ENCODE results near the gene KLF6. TPM values are rescaled to one million over a fixed set of nuclear protein-coding genes. Genes with fewer than 3 reads are reported as not detected.

KLF6 gene
- total and polyA plus RNA-seq, 2 of the 4 experiments (the other 2 are of a cell fraction): 69.0 to 123 TPM

GRCh38 chr10:3774814-3775695 lies 10.0 kb downstream of the KLF6 start:
- dilution Hi-C loops (cut with HindIII; ENCODE audit: low sequenced_read_pairs, unreplicated experiment) (no loop called here), in situ Hi-C loops (cut with MboI; ENCODE audit: low sequenced_read_pairs) (loop anchor here (10.0 kb wide), 4 partner anchors 310 to 580 kb away; no protein-coding TSS in a partner anchor), intact Hi-C loops (cut with micrococcal nuclease) (loop anchor here (1.0 to 5.0 kb wide), 4 partner anchors 153 to 536 kb away; no protein-coding TSS in a partner anchor)
- no peaks in the 10 kb centered on the region for H3K9me3 ChIP-seq (ENCODE audit: control insufficient read depth, insufficient read depth, low read length)
- H3K4me1 ChIP-seq (ENCODE audit: control insufficient read depth, insufficient read depth, low read length): peaks cover 21% of the 10 kb centered on the region
- H3K18ac ChIP-seq (ENCODE audit: low read depth, low read length): peak overlapping the region; percentile 65; the same call in 1 of the 2 replicates
- no peak overlapping the region for H3K4me3 ChIP-seq (ENCODE audit: insufficient read depth, low read depth, low read length)
- H2AFZ ChIP-seq (replicated peaks; ENCODE audit: low read length, poor library complexity): no peak overlapping the region
- CTCF ChIA-PET: interaction anchor here (0.5 to 0.6 kb wide), 2 partner anchors 27 to 164 kb away, joined by 3 to 4 read pairs; no protein-coding TSS in a partner anchor
- peak overlapping the region; percentile 85 for H2BK5ac ChIP-seq (ENCODE audit: low read depth, low read length, poor library complexity, severe bottlenecking)
- H3K14ac ChIP-seq (replicated peaks; ENCODE audit: low read depth, low read length): peak overlapping the region; percentile 72
- H3K27ac ChIP-seq (ENCODE audit: insufficient read depth, low read length): peak overlapping the region; percentile 33
- peaks cover 0 to 43% of the 10 kb centered on the region in 2 experiments; a peak in 2 of 4 replicates for H3K79me1 ChIP-seq (ENCODE audit: low read depth in 1 of 2, low read length in 2 of 2)
- H4K20me1 ChIP-seq (ENCODE audit: insufficient read depth, low read length): peaks cover 50% of the 10 kb centered on the region
- peak overlapping the region; percentile 64 for H2BK120ac ChIP-seq (ENCODE audit: low read depth, low read length)
- H3K27me3 ChIP-seq (ENCODE audit: control insufficient read depth, insufficient read depth, low read length): no peaks in the 10 kb centered on the region
- H3K4me2 ChIP-seq (ENCODE audit: low read depth, low read length): no peak overlapping the region
- ATAC-seq (ENCODE audit: low read depth) (peak; percentile 55), DNase-seq (peak; percentile 91)
- no peak overlapping the region for H2AK9ac ChIP-seq (replicated peaks; ENCODE audit: low read depth, low read length, poor library complexity)
- 72% methylated on average over 5 of the region's 21 CpGs; no CpG with 5 or more reads in 1 of the 2 experiments for WGBS, 2 experiments (ENCODE audit: extremely low coverage in 2 of 2, insufficient read length in 1 of 2)
- H2AK5ac ChIP-seq (ENCODE audit: low read depth, low read length): peak overlapping the region; percentile 23; the same call in 1 of the 2 replicates
- peak overlapping the region; percentile 61; the same call in 1 of the 2 replicates for H3K23ac ChIP-seq (ENCODE audit: low read depth, low read length)
- peak overlapping the region; percentile 46 for H2BK20ac ChIP-seq (ENCODE audit: low read depth, low read length)
- H4K8ac ChIP-seq (ENCODE audit: low read depth in 2 of 2, low read length in 2 of 2): peak overlapping the region; percentile 12 to 79; a peak in 3 of 4 replicates
- H2BK15ac ChIP-seq (ENCODE audit: low read depth, low read length): peak overlapping the region; percentile 6; the same call in 2 of the 3 replicates
- POLR2A ChIA-PET (ENCODE audit: unreplicated experiment): interaction anchor here (0.6 to 0.7 kb wide), 2 partner anchors 302 to 350 kb away, joined by 3 to 4 read pairs; no protein-coding TSS in a partner anchor
- no peak overlapping the region for H3K56ac ChIP-seq (ENCODE audit: extremely low read depth, insufficient read depth, low read length)
- peak overlapping the region; percentile 77 for H3K4ac ChIP-seq (ENCODE audit: low read depth, low read length)
- H4K5ac ChIP-seq (ENCODE audit: low read depth, low read length): peak overlapping the region; percentile 61
- H4K91ac ChIP-seq (ENCODE audit: insufficient read depth, low read depth, low read length): peak overlapping the region; percentile 30; the same call in 1 of the 2 replicates
- H3K36me3 ChIP-seq (ENCODE audit: control insufficient read depth, insufficient read depth, low read length): peaks cover 32% of the 10 kb centered on the region
- BruUV-seq (replicated peaks): no TSS peak
- peaks cover 16% of the 10 kb centered on the region for H3K9me1 ChIP-seq (ENCODE audit: insufficient read depth, low read length)
- no peak overlapping the region for H3K9ac ChIP-seq (ENCODE audit: low read depth, low read length)
- 0 out of 2 replicates have a peak, but pooled peaks have one; percentile 53 for TF ChIP-seq MAZ (IDR thresholded peaks at IDR 0.05; ENCODE audit: borderline replicate concordance, low read depth, low read length)
- peak; percentile 35 for TF ChIP-seq SMC3 (IDR thresholded peaks at IDR 0.05; ENCODE audit: low read depth, low read length)
- no peak; the same call in 1 of the 2 replicates for TF ChIP-seq MAFK (IDR thresholded peaks at IDR 0.05; ENCODE audit: low read depth, low read length)
- peak; percentile 81 for TF ChIP-seq POLR2A (IDR thresholded peaks at IDR 0.05; ENCODE audit: low read depth, low read length)
- TF ChIP-seq ELK1 (IDR thresholded peaks at IDR 0.05; ENCODE audit: borderline replicate concordance, low read depth, low read length): no peak
- TF ChIP-seq CHD1 (IDR thresholded peaks at IDR 0.05; ENCODE audit: low read depth, low read length): peak; percentile 37; the same call in 1 of the 2 replicates
- TF ChIP-seq RAD21 (IDR thresholded peaks at IDR 0.05; ENCODE audit: low read length): peak; percentile 30
- 0 out of 2 replicates have a peak, but pooled peaks have one; percentile 56 for TF ChIP-seq MXI1 (IDR thresholded peaks at IDR 0.05; ENCODE audit: borderline replicate concordance, low read depth, low read length)
- peak; percentile 72; the same call in 1 of the 2 replicates for TF ChIP-seq FOS (IDR thresholded peaks at IDR 0.05; ENCODE audit: low read depth, low read length)
- no peak for TF ChIP-seq CTCF (conservative IDR thresholded peaks at IDR 0.05; ENCODE audit: low read depth, low read length)
- 0 out of 2 replicates have a peak, but pooled peaks have one; percentile 4 for TF ChIP-seq NFE2L2 (IDR thresholded peaks at IDR 0.05; ENCODE audit: low read depth, low read length)
- no peak; the same call in 1 of the 2 replicates for TF ChIP-seq BHLHE40 (IDR thresholded peaks at IDR 0.05; ENCODE audit: low read depth, low read length)
